HG03432 (cell line): ENCODE data around the gene SCEL.
"Not testable (repeated sequence)": the region's sequence is repeated elsewhere in the genome, so short reads cannot be mapped to it uniquely, and the experiment has no call there.

ENCODE experiments used
- ATAC-seq: cut with Tn5 transposase; IDR thresholded peaks from one replicate; pipeline ENCODE4 v1.9.1; 2021; ENCODE audit warnings: mild to moderate bottlenecking, moderate library complexity; ENCODE audit not compliant: unreplicated experiment

SCEL gene

DNA sequence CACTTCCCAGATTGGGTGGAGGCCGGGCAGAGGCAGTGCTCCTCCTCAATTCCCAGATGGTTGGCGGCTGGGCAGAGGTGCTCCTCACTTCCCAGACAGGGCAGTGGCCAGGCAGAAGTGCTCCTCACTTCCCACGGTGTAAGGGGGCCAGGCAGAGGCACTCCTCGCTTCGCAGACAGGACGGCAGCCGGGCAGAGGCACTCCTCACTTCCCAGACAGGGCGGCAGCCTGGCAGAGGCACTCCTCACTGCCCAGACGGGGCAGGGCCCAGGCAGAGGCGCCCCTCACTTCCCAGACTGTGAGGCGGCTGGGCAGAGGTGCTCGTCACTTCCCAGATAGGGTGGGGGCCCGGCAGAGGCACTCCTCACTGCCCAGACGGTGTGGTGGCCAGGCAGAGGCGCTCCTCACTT is 125.3 kb downstream of the SCEL start:
- ATAC-seq: no peak

DNA sequence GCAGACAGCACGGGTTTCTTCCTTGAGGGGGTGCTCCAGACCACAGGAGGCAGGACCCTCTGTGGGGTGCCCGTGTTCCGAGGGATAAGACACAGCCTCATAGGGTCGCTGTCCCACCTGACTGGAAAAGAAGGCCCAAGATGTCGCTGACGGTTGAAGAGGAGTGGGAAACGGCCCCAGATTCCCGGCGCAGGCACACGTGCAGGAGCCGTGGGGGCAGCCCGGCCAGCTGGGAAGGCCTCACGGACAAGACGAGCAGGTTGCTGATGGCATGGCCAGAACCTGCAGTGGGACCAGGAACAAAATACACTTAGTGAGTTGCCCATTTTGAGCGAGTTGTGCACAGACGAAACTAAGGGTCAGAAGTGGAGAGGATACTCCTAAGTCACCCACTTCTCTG is 126.8 kb downstream of the SCEL start:
- not testable (repeated sequence) for ATAC-seq

DNA sequence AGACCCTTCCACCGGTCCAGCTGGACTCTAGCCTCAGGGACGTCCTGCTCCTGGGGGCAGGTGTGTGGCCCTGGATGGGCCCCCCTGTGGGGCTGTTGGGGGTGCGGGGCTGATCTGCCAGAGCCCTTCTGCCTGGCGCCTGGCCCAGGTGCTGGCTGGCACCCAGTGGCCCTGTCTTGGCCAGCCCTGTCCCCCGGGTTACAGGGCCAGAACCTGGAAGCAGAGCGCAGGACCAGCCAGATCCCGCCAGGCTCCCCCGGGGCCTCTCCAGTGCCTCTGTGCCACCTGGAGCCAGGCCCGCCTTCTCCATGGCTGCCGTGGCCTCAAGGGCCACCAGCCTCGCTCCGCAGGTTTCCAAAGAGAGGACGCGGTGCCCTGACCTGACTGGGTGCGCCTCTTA is 127.3 kb downstream of the SCEL start:
- ATAC-seq: not testable (repeated sequence)

DNA sequence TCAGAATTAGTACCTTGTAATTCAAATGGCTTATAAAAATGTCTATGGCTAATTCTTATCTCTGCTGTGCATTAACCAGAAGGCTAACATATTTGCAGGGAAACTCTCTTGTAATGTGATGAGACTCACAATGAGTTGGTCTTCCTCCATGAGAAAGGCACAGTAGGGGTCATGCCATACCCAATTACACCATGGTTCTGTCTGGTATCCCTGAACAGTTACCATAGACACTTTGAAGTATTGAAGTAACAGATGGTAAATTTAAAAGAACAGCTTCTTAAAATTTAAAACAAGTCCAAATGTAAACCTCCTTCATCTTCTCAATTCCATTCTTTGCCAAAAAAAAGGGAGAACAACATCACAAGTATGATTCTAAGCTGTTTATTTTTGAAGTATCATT is 139.3 kb downstream of the SCEL start:
- no peak for ATAC-seq

DNA sequence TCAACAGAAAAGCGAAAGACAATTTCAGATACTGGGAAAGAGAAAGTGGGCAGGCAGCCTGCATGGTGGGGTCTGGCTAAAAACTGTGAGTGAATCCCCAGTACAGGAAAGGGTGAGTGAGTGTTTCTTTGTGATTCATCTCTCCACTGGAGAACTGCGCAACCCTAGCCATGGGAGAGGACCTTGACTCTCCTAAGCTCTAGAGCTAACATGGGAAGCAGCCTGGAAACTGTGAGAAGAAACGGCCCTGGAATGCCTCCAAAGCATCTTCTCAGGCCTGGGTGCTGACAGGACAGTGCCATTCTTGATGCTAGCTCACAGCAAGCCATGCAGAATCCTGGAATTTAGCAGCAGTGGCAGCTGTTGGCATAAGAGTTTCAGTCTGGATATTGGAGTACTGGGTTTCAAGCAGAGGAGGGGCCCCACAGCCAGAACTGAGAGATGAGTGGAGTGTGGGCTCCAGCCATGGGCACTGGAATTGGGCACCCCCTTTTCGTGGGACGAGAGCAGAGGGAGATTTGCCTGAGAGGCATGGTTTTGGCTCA is 143.3 kb downstream of the SCEL start:
- ATAC-seq: no peak

DNA sequence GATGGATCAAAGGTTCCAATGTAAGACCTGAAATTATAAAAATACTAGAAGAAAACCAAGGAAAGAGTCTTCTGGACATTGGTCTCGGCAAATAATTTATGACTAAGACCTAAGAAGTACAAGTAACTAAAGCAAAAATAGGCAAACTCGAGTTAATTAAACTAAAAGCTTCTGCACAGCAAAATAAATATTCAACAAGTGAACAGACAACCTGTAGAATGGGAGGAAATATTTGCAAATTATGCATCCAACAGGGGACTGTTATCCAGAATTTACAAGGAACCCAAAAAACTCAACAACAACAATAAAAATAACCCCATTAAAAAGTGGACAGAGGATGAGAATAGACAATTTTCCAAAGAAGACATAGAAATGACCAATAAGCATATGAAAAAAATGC is 152.3 kb downstream of the SCEL start:
- no peak for ATAC-seq

DNA sequence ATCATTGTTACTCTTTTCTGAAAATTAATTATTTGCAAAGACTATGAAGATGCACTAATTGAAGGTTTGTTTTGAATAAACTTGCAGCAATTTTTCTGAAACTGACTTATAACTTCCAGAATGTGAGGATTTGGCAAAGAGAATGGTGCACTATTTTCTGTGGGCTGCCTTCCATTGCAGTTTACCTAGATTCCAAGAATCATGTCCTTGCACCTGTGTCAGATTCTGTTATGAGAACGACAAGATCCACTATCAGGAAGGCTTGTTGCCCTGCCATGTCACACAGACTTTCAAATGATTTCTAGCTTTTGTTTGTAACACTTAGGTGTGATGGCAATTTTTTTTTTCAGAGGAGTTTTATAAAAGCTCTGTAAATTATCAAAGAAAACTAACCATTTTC is 156.4 kb downstream of the SCEL start:
- ATAC-seq: no peak

DNA sequence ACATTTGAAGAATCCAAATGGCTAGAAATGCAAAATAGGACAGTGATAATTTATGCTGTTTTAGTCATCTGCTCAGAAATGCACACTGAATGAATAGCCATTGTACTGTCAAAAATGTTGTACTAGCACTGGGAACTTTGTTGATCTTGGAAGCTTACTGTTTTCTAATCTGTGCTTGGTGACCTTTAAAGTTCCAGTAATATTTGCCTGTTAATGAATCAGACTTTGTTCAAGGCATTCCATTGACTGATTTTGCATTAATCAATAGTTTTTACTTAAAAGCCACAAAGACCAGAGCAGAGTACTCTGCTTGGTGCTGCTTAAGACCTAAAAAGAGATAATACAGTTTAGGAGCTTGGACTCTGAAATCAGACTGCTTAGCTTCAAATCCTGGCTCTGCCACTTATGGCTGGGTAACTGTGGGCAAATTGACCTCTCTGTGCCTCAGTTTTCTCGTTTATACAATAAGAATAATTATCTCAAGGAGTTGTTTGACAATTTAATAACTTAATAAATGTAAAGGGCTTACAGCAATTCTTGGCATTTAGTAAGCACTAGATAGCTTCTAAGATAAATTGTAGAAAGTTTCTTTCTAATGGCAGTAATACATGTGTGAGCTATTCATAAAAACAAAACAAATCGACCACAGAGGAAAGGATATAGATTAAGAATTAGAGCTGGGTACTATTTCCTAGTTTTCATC is 157.4 kb downstream of the SCEL start:
- ATAC-seq: no peak

DNA sequence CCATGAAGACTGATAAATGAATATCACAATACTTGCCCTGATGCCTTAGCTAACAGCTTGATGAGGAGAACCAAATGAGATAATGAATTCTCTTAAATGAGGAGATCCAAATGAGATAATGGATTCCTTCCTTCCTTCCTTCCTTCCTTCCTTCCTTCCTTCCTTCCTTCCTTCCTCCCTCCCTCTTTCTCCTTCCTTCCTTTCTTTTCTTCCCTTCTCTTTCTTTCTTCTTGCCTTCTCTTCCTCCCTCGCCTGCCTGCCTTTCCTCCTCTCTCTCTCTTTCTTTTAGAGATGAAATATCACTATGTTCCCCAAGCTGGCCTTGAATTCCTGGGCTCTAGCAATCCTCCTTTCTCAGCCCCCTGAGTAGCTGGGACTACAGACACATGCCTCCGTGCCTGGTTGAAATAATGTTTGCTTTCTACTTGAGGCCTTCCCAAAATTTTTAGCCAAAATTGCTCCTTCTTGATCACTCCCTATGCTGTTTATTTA is 158.0 kb downstream of the SCEL start:
- no peak for ATAC-seq
